ENCODE results near the gene KCNIP4. TPM values are rescaled to one million over a fixed set of nuclear protein-coding genes. Genes with fewer than 3 reads are reported as not detected.

KCNIP4 gene
- polyA plus RNA-seq, 3 donors = 0.09 to 0.25 TPM; not detected in 1

DNA sequence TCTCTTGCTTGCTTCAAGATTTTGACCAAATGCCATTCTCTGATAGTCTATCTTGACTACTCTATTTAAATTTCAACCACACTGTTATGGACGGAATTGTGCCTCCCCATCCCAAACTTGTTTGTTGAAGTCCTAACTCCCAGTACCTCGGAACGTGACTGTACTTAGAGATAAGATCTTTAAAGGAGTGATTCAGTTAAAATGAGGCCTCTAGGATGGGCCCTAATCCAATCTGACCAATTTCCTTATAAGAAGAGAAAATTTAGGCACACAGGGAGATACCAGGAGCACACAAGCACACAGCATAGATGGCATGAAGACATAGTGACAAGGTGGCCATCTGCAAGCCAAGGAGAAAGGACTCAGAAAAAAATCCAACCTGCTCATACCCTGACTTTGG is 269.9 kb downstream of the KCNIP4 start:
- H3K4me3 Mint-ChIP-seq = no peak overlapping the region
- Histone ChIP-seq H3K79me2 (ENCODE audit: insufficient read depth, low read length) (no peaks in the 10 kb centered on the region), H3K36me3 (replicated peaks in 1 of 2; ENCODE audit: control insufficient read depth in 1 of 2, insufficient read depth in 2 of 2, low read length in 2 of 2) (no peaks in the 10 kb centered on the region), H3K9me3 (replicated peaks in 1 of 2; ENCODE audit: control insufficient read depth in 1 of 2, insufficient read depth in 1 of 2, low read length in 2 of 2) (no peaks in the 10 kb centered on the region), H4K20me1 (ENCODE audit: insufficient read depth, low read length) (no peaks in the 10 kb centered on the region), H3K9ac (ENCODE audit: insufficient read depth, low read length, poor library complexity, severe bottlenecking) (no peak overlapping the region), H3K27me3 (ENCODE audit: control insufficient read depth in 2 of 2, insufficient read depth in 2 of 2, low read length in 2 of 2) (no peaks in the 10 kb centered on the region), H3K4me1 (ENCODE audit: control insufficient read depth in 1 of 2, insufficient read depth in 2 of 2, low read length in 2 of 2) (no peaks in the 10 kb centered on the region), H2AFZ (ENCODE audit: insufficient read depth, low read depth, low read length, poor library complexity, severe bottlenecking) (no peak overlapping the region), H3K4me2 (replicated peaks; ENCODE audit: extremely low read depth, low read length, poor library complexity, severe bottlenecking) (no peak overlapping the region), H3K4me3 (replicated peaks in 1 of 3; ENCODE audit: low read depth in 2 of 3, low read length in 3 of 3) (no peak overlapping the region), H3K27ac (ENCODE audit: low read depth in 1 of 2, low read length in 2 of 2) (no peak overlapping the region)
- intact Hi-C loops (cut with micrococcal nuclease) = no loop called here
- no peak overlapping the region for H3K27ac Mint-ChIP-seq
- no peaks in the 10 kb centered on the region for H3K36me3 Mint-ChIP-seq
- no CpG with 5 or more reads among the region's 3 CpGs for WGBS (ENCODE audit: insufficient coverage)
- peaks cover 0 to 2% (median 0%) of the 10 kb centered on the region in 3 donors for H3K27me3 Mint-ChIP-seq (ENCODE audit: low read depth in 3 of 3)
- peaks cover 0 to 5% (median 3%) of the 10 kb centered on the region in 7 donors for H3K9me3 Mint-ChIP-seq
- no peaks in the 10 kb centered on the region for H3K4me1 Mint-ChIP-seq
- DNase-seq = no peak
- TF ChIP-seq, protein P1, sequence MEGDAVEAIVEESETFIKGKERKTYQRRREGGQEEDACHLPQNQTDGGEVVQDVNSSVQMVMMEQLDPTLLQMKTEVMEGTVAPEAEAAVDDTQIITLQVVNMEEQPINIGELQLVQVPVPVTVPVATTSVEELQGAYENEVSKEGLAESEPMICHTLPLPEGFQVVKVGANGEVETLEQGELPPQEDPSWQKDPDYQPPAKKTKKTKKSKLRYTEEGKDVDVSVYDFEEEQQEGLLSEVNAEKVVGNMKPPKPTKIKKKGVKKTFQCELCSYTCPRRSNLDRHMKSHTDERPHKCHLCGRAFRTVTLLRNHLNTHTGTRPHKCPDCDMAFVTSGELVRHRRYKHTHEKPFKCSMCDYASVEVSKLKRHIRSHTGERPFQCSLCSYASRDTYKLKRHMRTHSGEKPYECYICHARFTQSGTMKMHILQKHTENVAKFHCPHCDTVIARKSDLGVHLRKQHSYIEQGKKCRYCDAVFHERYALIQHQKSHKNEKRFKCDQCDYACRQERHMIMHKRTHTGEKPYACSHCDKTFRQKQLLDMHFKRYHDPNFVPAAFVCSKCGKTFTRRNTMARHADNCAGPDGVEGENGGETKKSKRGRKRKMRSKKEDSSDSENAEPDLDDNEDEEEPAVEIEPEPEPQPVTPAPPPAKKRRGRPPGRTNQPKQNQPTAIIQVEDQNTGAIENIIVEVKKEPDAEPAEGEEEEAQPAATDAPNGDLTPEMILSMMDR (IDR thresholded peaks at IDR 0.05) = no peak

DNA sequence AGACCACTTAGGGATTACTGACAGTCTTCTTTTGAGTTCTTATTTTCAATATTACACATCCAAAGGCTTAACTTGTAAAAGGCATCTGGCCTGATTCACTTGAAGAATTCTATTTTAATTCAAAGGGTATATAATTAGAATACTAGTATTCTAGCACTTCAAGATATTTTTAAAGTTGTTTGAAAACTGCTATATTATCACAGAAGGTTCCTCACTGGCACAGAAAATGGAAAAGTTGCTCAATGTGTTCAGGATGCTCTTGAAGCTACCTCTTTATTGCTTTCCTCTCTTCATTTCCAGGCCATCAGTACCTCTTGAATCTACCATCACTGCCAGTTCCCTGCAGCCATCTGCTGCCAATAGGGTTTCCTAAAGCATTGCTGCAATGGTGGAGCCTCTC is 271.4 kb downstream of the KCNIP4 start:
- Histone ChIP-seq H3K9me3 (replicated peaks in 1 of 2; ENCODE audit: control insufficient read depth in 1 of 2, insufficient read depth in 1 of 2, low read length in 2 of 2) (no peaks in the 10 kb centered on the region), H3K27ac (ENCODE audit: low read depth in 1 of 2, low read length in 2 of 2) (no peak overlapping the region), H3K4me3 (replicated peaks in 1 of 3; ENCODE audit: low read depth in 2 of 3, low read length in 3 of 3) (no peak overlapping the region), H3K27me3 (ENCODE audit: control insufficient read depth in 2 of 2, insufficient read depth in 2 of 2, low read length in 2 of 2) (no peaks in the 10 kb centered on the region), H3K4me1 (ENCODE audit: control insufficient read depth in 1 of 2, insufficient read depth in 2 of 2, low read length in 2 of 2) (no peaks in the 10 kb centered on the region), H3K4me2 (replicated peaks; ENCODE audit: extremely low read depth, low read length, poor library complexity, severe bottlenecking) (no peak overlapping the region), H2AFZ (ENCODE audit: insufficient read depth, low read depth, low read length, poor library complexity, severe bottlenecking) (no peak overlapping the region), H4K20me1 (ENCODE audit: insufficient read depth, low read length) (no peaks in the 10 kb centered on the region), H3K9ac (ENCODE audit: insufficient read depth, low read length, poor library complexity, severe bottlenecking) (no peak overlapping the region), H3K79me2 (ENCODE audit: insufficient read depth, low read length) (no peaks in the 10 kb centered on the region), H3K36me3 (replicated peaks in 1 of 2; ENCODE audit: control insufficient read depth in 1 of 2, insufficient read depth in 2 of 2, low read length in 2 of 2) (no peaks in the 10 kb centered on the region)
- intact Hi-C loops (cut with micrococcal nuclease) = no loop called here
- DNase-seq = no peak
- H3K36me3 Mint-ChIP-seq = no peaks in the 10 kb centered on the region
- no peak overlapping the region for H3K27ac Mint-ChIP-seq
- H3K9me3 Mint-ChIP-seq = peaks cover 0 to 5% (median 3%) of the 10 kb centered on the region in 7 donors
- H3K4me1 Mint-ChIP-seq = no peaks in the 10 kb centered on the region
- no peak overlapping the region for H3K4me3 Mint-ChIP-seq
- peaks cover 0 to 2% (median 0%) of the 10 kb centered on the region in 3 donors for H3K27me3 Mint-ChIP-seq (ENCODE audit: low read depth in 3 of 3)
- TF ChIP-seq, protein P1 (IDR thresholded peaks at IDR 0.05) = no peak

All from CD14-positive monocyte (primary cell).